ENCODE measurements around the gene ZBED6.

The ZBED6 gene

GRCh38 chr1:203839081-203839480 lies 43.7 kb downstream of the ZBED6 start:
- Histone ChIP-seq H3K27ac (replicated peaks) (no peak overlapping the region), H3K4me3 (replicated peaks; ENCODE audit: insufficient read depth, low read length) (no peak overlapping the region), H3K27me3 (ENCODE audit: insufficient read depth, poor library complexity, severe bottlenecking) (no peaks in the 10 kb centered on the region)
- no peak for DNase-seq (ENCODE audit: low read depth in 1 of 2, low spot score in 1 of 2)
- TF ChIP-seq SPI1 (IDR thresholded peaks at IDR 0.05; ENCODE audit: borderline replicate concordance, low read depth): no peak
- TF ChIP-seq REST (IDR thresholded peaks at IDR 0.05; ENCODE audit: insufficient replicate concordance, low read depth): no peak
- TF ChIP-seq CTCF (IDR thresholded peaks at IDR 0.05; ENCODE audit: insufficient read depth, low read length): no peak
- no peak for TF ChIP-seq GABPA (IDR thresholded peaks at IDR 0.05; ENCODE audit: low read depth)
- TF ChIP-seq POLR2AphosphoS5 (IDR thresholded peaks at IDR 0.05; ENCODE audit: low read depth): no peak

- no peak for DNase-seq (ENCODE audit: low read depth in 1 of 2, low spot score in 1 of 2)
- H3K27me3 ChIP-seq (ENCODE audit: insufficient read depth, poor library complexity, severe bottlenecking): no peaks in the 10 kb centered on the region
- H3K4me3 ChIP-seq (replicated peaks; ENCODE audit: insufficient read depth, low read length): no peak overlapping the region
- no peak for TF ChIP-seq CTCF (IDR thresholded peaks at IDR 0.05; ENCODE audit: insufficient read depth, low read length)
- TF ChIP-seq POLR2AphosphoS5 (IDR thresholded peaks at IDR 0.05; ENCODE audit: low read depth): no peak
- TF ChIP-seq GABPA (IDR thresholded peaks at IDR 0.05; ENCODE audit: low read depth): no peak
- TF ChIP-seq SPI1 (IDR thresholded peaks at IDR 0.05; ENCODE audit: borderline replicate concordance, low read depth): no peak
- no peak for TF ChIP-seq REST (IDR thresholded peaks at IDR 0.05; ENCODE audit: insufficient replicate concordance, low read depth)
- H3K27ac ChIP-seq (replicated peaks): no peak overlapping the region
Observed at GRCh38 chr1:203840208-203840808, 44.9 kb downstream of the ZBED6 start.

GRCh38 chr1:203842559-203842876 lies 47.1 kb downstream of the ZBED6 start:
- no peak for TF ChIP-seq POLR2AphosphoS5 (IDR thresholded peaks at IDR 0.05; ENCODE audit: low read depth)
- no peak for TF ChIP-seq REST (IDR thresholded peaks at IDR 0.05; ENCODE audit: insufficient replicate concordance, low read depth)
- TF ChIP-seq SPI1 (IDR thresholded peaks at IDR 0.05; ENCODE audit: borderline replicate concordance, low read depth): no peak
- TF ChIP-seq GABPA (IDR thresholded peaks at IDR 0.05; ENCODE audit: low read depth): no peak
- TF ChIP-seq CTCF (IDR thresholded peaks at IDR 0.05; ENCODE audit: insufficient read depth, low read length): no peak
- H3K4me3 ChIP-seq (replicated peaks; ENCODE audit: insufficient read depth, low read length): no peak overlapping the region
- no peak overlapping the region for H3K27ac ChIP-seq (replicated peaks)
- DNase-seq (ENCODE audit: low read depth in 1 of 2, low spot score in 1 of 2): no peak
- no peaks in the 10 kb centered on the region for H3K27me3 ChIP-seq (ENCODE audit: insufficient read depth, poor library complexity, severe bottlenecking)

Measured in HL-60 (cell line).